ENCODE results near the gene FYB1. TPM values are rescaled to one million over a fixed set of nuclear protein-coding genes. Genes with fewer than 3 reads are reported as not detected.
A peak's percentile ranks its signal among the peaks of the same experiment; 100 is the strongest.

Gene FYB1
- total and polyA plus RNA-seq, 7 experiments from 2014 or later, result 310 to 701 (median 491) TPM

DNA sequence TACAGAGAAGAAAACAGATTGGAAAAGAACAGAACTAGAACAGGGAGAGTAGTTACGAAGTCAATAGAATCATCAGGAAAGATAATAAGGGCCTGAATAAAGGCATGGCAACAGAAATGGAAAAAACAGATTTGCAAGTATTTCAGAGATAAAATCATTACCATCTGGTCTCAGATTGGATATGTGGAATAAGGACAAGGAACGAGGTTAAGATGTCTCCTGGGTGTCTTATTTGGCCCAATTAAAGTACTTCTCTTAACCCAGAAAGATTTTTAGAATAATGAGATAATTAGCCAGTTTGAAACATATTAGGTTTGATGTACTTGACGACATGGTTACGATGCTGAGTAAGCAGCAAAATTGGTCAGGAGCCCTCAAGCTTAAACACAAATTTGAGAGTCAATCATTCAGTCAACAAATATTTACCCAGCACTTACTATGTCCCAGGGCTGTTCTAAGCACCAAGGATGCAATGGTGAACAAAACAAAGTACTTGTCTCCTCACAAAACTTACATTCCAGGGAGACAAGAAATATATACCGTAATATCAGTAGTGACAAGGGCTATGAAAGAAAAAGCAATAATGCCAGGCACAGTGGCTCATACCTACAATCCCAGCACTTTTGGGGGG lies 163.5 kb downstream of the FYB1 start:
- Mint-ChIP-seq H3K4me3 (peak overlapping the region in 2 of 10 donors; percentile 2 to 42), H3K9me3 (no peaks in the 10 kb centered on the region), H3K4me1 (peaks cover 35 to 90% (median 78%) of the 10 kb centered on the region in 7 donors), H3K36me3 (peaks cover 5 to 21% (median 12%) of the 10 kb centered on the region in 5 donors), H3K27me3 (no peaks in the 10 kb centered on the region), H3K27ac (peak overlapping the region in 4 of 9 donors; percentile 10 to 38 (median 27))
- Histone ChIP-seq H3K36me3 (ENCODE audit: control insufficient read depth in 2 of 3, insufficient read depth in 3 of 3, low read length in 3 of 3) (no peaks in the 10 kb centered on the region), H3K27ac (ENCODE audit: low read depth, low read length) (no peak overlapping the region), H3K27me3 (ENCODE audit: control insufficient read depth in 2 of 2, insufficient read depth in 2 of 2, low read length in 2 of 2) (no peaks in the 10 kb centered on the region), H3K4me3 (ENCODE audit: low read length) (no peak overlapping the region), H3K4me1 (ENCODE audit: control insufficient read depth in 2 of 2, insufficient read depth in 2 of 2, low read length in 2 of 2) (peaks cover 7 to 31% of the 10 kb centered on the region in 2 donors), H3K9me3 (ENCODE audit: control insufficient read depth in 2 of 3, low read length in 3 of 3) (no peaks in the 10 kb centered on the region)
- CTCF ChIA-PET, result no interaction called here
- POLR2A ChIA-PET, result no interaction called here
- DNase-seq, result no peak
- intact Hi-C loops (cut with micrococcal nuclease), result loop anchor here in 1 of 2 donors (1.0 kb wide), 1 partner anchor 7 kb away; no protein-coding TSS in a partner anchor
- no peak for ATAC-seq

Other genes starting within 250 kb of the FYB1 start
- 10 to 100 TPM; 56.9 to 96.2 (median 86.5) TPM for gene RICTOR, start 145.2 kb downstream of the FYB1 start, total RNA-seq
- 10 to 100 TPM; 16.2 to 22.9 TPM for gene RICTOR, start 145.2 kb downstream of the FYB1 start, polyA plus RNA-seq
- gene C9, start 144.9 kb upstream of the FYB1 start, total RNA-seq, result not detected
- not detected for gene C9, start 144.9 kb upstream of the FYB1 start, polyA plus RNA-seq
- 1 to 10 TPM in 4 of 5 experiments, not detected in 1; 1.0 to 6.3 (median 5.8) TPM for gene DAB2, start 205.4 kb upstream of the FYB1 start, total RNA-seq
- not detected for gene DAB2, start 205.4 kb upstream of the FYB1 start, polyA plus RNA-seq

Data from naive thymus-derived CD4-positive, alpha-beta T cell (primary cell).